SK-N-SH (cell line): ENCODE measurements around the gene MAPKBP1. TPM values are rescaled to one million over a fixed set of nuclear protein-coding genes. Genes with fewer than 3 reads are reported as not detected.

Experiments used
- CTCF ChIA-PET: fragments of 300-600, 350-600 bp; formaldehyde crosslinking; extraction: SDS; loops from one replicate; lab custom pipeline; 2021; lab: Yijun Ruan, JAX
- POLR2A ChIA-PET: fragments of 350-600 bp; sonication (Branson Sonifier 250); formaldehyde crosslinking; extraction: SDS; loops from one replicate; lab custom pipeline; 2020; ENCODE audit warnings: antibody characterized with exemption, inconsistent platforms; lab: Yijun Ruan, JAX
- DNase-seq: peaks from one replicate; pipeline ENCODE4 v3.0.0; 2012
- H2AFZ ChIP-seq: fragments of 200-600 bp; sonication (generic); 2 replicates; pipeline ENCODE4 v1.8.1; 2016; ENCODE audit warnings: antibody characterized with exemption, mild to moderate bottlenecking, low read depth
- H3F3A ChIP-seq: fragments of 200-600 bp; sonication (generic); replicated peaks from 2 replicates; pipeline ENCODE3; 2016; ENCODE audit warnings: antibody characterized with exemption, mild to moderate bottlenecking; ENCODE audit not compliant: insufficient read depth
- H3K27ac ChIP-seq, 2 experiments: fragments of 200-500 bp in 1 of 2; fragments of 200-600 bp in 1 of 2; sonication (Bioruptor generic) in 1 of 2; sonication (generic), shearing (Covaris generic) in 1 of 2; 2 replicates each; pipeline versions ENCODE4 v1.5.1 to v1.6.1; 2014 to 2016; ENCODE audit warnings: low read depth in 2 of 2, inconsistent platforms in 1 of 2, low read length in 1 of 2, mild to moderate bottlenecking in 1 of 2, mixed read lengths in 1 of 2
- H3K27me3 ChIP-seq: fragments of 200-600 bp; sonication (generic), shearing (Covaris generic); 2 replicates; pipeline ENCODE4 v1.6.1; 2016; ENCODE audit warnings: mixed run types; ENCODE audit not compliant: insufficient read depth
- H3K36me3 ChIP-seq, 2 experiments: fragments of 200-500 bp in 1 of 2; fragments of 200-600 bp in 1 of 2; sonication (Bioruptor generic) in 1 of 2; sonication (generic) in 1 of 2; replicated peaks in 1 of 2; 2 replicates each; pipeline versions ENCODE3 to v1.5.1; 2014 to 2016; ENCODE audit warnings: low read length in 1 of 2, mild to moderate bottlenecking in 1 of 2; ENCODE audit not compliant: insufficient read depth in 2 of 2, control insufficient read depth in 1 of 2
- H3K4me1 ChIP-seq, 2 experiments: fragments of 200-500 bp in 1 of 2; fragments of 200-600 bp in 1 of 2; sonication (Bioruptor generic) in 1 of 2; sonication (generic), shearing (Covaris generic) in 1 of 2; 2 replicates each; pipeline versions ENCODE4 v1.5.1 to v1.6.1; 2014 to 2016; ENCODE audit warnings: low read depth in 1 of 2, low read length in 1 of 2, mixed run types in 1 of 2; ENCODE audit not compliant: insufficient read depth in 2 of 2, control insufficient read depth in 1 of 2
- H3K4me2 ChIP-seq: fragments of 200-600 bp; sonication (generic), shearing (Covaris generic); 2 replicates; pipeline ENCODE4 v1.6.1; 2017; ENCODE audit warnings: mixed run types
- H3K4me3 ChIP-seq, 2 experiments: fragments of 200-500 bp in 1 of 2; fragments of 200-600 bp in 1 of 2; sonication (Bioruptor generic) in 1 of 2; sonication (generic), shearing (Covaris generic) in 1 of 2; 2 replicates each; pipeline versions ENCODE4 v1.5.1 to v1.8.1; 2014 to 2016; ENCODE audit warnings: low read depth in 2 of 2, inconsistent platforms in 1 of 2, low read length in 1 of 2, mild to moderate bottlenecking in 1 of 2, mixed read lengths in 1 of 2, moderate library complexity in 1 of 2
- H3K79me2 ChIP-seq: fragments of 200-600 bp; sonication (generic); 2 replicates; pipeline ENCODE4 v1.8.1; 2017; ENCODE audit warnings: mild to moderate bottlenecking; ENCODE audit not compliant: insufficient read depth
- H3K9ac ChIP-seq: fragments of 200-600 bp; sonication (generic); 2 replicates; pipeline ENCODE4 v1.6.1; 2017; ENCODE audit warnings: mixed run types
- H3K9me2 ChIP-seq: fragments of 200-600 bp; sonication (generic); 2 replicates; pipeline ENCODE4 v1.6.1; 2017; ENCODE audit warnings: mixed run types
- H3K9me3 ChIP-seq: fragments of 200-600 bp; sonication (generic); 2 replicates; pipeline ENCODE4 v1.6.1; 2017; ENCODE audit warnings: mixed run types, mild to moderate bottlenecking, moderate library complexity
- H4K20me1 ChIP-seq: fragments of 200-600 bp; sonication (generic); 2 replicates; pipeline ENCODE4 v1.6.1; 2017; ENCODE audit warnings: mild to moderate bottlenecking, mixed run types; ENCODE audit not compliant: insufficient read depth
- CHD2 ChIP-seq: fragments of 150-350 bp; IDR thresholded peaks from 2 replicates; pipeline ENCODE4 v1.6.1; 2018; ENCODE audit warnings: low read length; ENCODE audit not compliant: partially characterized antibody
- CTCF ChIP-seq: fragments of 200-600 bp; sonication (generic); IDR thresholded peaks from 2 replicates; pipeline ENCODE4 v1.6.1; 2017; ENCODE audit warnings: antibody characterized with exemption, mild to moderate bottlenecking, moderate library complexity
- EZH2phosphoT487 ChIP-seq: fragments of 200-600 bp; sonication (generic); IDR thresholded peaks from 2 replicates; pipeline ENCODE4 v1.6.1; 2017; ENCODE audit warnings: low read depth, mixed run types, mild to moderate bottlenecking, antibody characterized with exemption, moderate library complexity, borderline replicate concordance
- FOSL2 ChIP-seq: IDR thresholded peaks from 2 replicates; pipeline ENCODE4 v1.4.0; 2012; ENCODE audit warnings: low read depth, mild to moderate bottlenecking, moderate library complexity, borderline replicate concordance
- FOXM1 ChIP-seq: IDR thresholded peaks from 2 replicates; pipeline ENCODE4 v1.4.0; 2012; ENCODE audit warnings: low read depth, mild to moderate bottlenecking
- GABPA ChIP-seq: IDR thresholded peaks from 2 replicates; pipeline ENCODE4 v1.4.0; 2012; ENCODE audit warnings: low read depth, mild to moderate bottlenecking
- GATA2 ChIP-seq: sonication (generic); formaldehyde crosslinking; IDR thresholded peaks from 2 replicates; pipeline ENCODE4 v1.5.0; 2020; ENCODE audit warnings: mild to moderate bottlenecking, missing genetic modification reagents
- JUND ChIP-seq: IDR thresholded peaks from 2 replicates; pipeline ENCODE4 v1.4.0; 2012
- MAX ChIP-seq: IDR thresholded peaks from 2 replicates; pipeline ENCODE4 v1.4.0; 2012; ENCODE audit warnings: low read depth
- MXI1 ChIP-seq: IDR thresholded peaks from 2 replicates; pipeline ENCODE4 v1.6.1; 2012; ENCODE audit warnings: mild to moderate bottlenecking, low read depth, low read length, improper control_type of control experiment
- RAD21 ChIP-seq: IDR thresholded peaks from 2 replicates; pipeline ENCODE4 v1.6.1; 2012; ENCODE audit warnings: mild to moderate bottlenecking, low read length
- REST ChIP-seq: IDR thresholded peaks from 2 replicates; pipeline ENCODE4 v1.6.1; 2012; ENCODE audit warnings: mild to moderate bottlenecking, low read depth, low read length, moderate library complexity
- RXRA ChIP-seq: IDR thresholded peaks from 2 replicates; pipeline ENCODE4 v1.4.0; 2012; ENCODE audit warnings: low read depth, mild to moderate bottlenecking, borderline replicate concordance
- TAF1 ChIP-seq: IDR thresholded peaks from 2 replicates; pipeline ENCODE4 v1.6.1; 2012; ENCODE audit warnings: low read depth, mild to moderate bottlenecking, low read length, moderate library complexity, borderline replicate concordance
- TCF12 ChIP-seq: IDR thresholded peaks from 2 replicates; pipeline ENCODE4 v1.4.0; 2012
- TEAD4 ChIP-seq: IDR thresholded peaks from 2 replicates; pipeline ENCODE4 v1.4.0; 2012; ENCODE audit warnings: mild to moderate bottlenecking, borderline replicate concordance; ENCODE audit not compliant: insufficient read depth
- USF1 ChIP-seq: IDR thresholded peaks from 2 replicates; pipeline ENCODE4 v1.4.0; 2012; ENCODE audit warnings: low read depth, borderline replicate concordance
- USF2 ChIP-seq: fragments of 150-350 bp; IDR thresholded peaks from 2 replicates; pipeline ENCODE4 v1.6.1; 2017; ENCODE audit warnings: antibody characterized with exemption, low read length, low read depth, borderline replicate concordance
- YY1 ChIP-seq: IDR thresholded peaks from 2 replicates; pipeline ENCODE4 v1.4.0; 2012; ENCODE audit warnings: low read depth, mild to moderate bottlenecking
- ZBTB33 ChIP-seq: IDR thresholded peaks from 2 replicates; pipeline ENCODE4 v1.4.0; 2012; ENCODE audit warnings: low read depth, borderline replicate concordance
- WGBS: methylation state at CpG from one replicate; pipeline ENCODE4 v1.1.6; 2017; ENCODE audit warnings: low lambda C conversion rate; 5-methylcytosine and 5-hydroxymethylcytosine counted together
- polyA plus RNA-seq, 3 experiments: library from polyadenylated mRNA; depleted of rRNA; stranded (reverse); fragments of >200 nt; gene quantifications; 2 replicates each; pipeline ENCODE4 v1.2.3, GENCODE V29; 2012

Gene MAPKBP1
- polyA plus RNA-seq (2012; rRNA removed), result 5.2 and 6.7 TPM in 2 replicates
- polyA plus RNA-seq (2012; cell fraction: cytosol; rRNA removed), result 2.0 and 3.1 TPM in 2 replicates
- polyA plus RNA-seq (2012; cell fraction: nucleus; rRNA removed), result 28.0 and 28.2 TPM in 2 replicates

GRCh38 chr15:41774062-41774881, at the start of gene MAPKBP1:
MAPKBP1 (plus strand) TSS chr15:41774484; CDS start chr15:41775276, 792 bp downstream.
- ChIA-PET CTCF (interaction anchor here (0.6 to 6.9 kb wide), 25 partner anchors 9 to 611 kb away, joined by 3 to 114 read pairs (median 5); no protein-coding TSS in a partner anchor), POLR2A (interaction anchor here (0.9 to 2.5 kb wide), 6 partner anchors 14 to 216 kb away, joined by 3 to 13 read pairs (median 4); no protein-coding TSS in a partner anchor)
- peak within 1 kb of the TSS; percentile 76 to 88 for H3K4me3 ChIP-seq
- 0% methylated on average over 36 of the region's 62 CpGs for WGBS
- peak within 1 kb of the TSS; percentile 97 for H3K4me2 ChIP-seq
- no peaks in the 10 kb centered on the region for H4K20me1 ChIP-seq
- peak within 1 kb of the TSS; percentile 79 for H3K9ac ChIP-seq
- DNase-seq, result peak; percentile 94
- no peaks in the 10 kb centered on the region for H3K9me2 ChIP-seq
- H3K27me3 ChIP-seq, result no peaks in the 10 kb centered on the region
- peaks cover 23 to 29% of the 10 kb centered on the region in 2 experiments for H3K4me1 ChIP-seq
- H2AFZ ChIP-seq, result peak within 1 kb of the TSS; percentile 87; the same call in 1 of the 2 replicates
- H3K9me3 ChIP-seq, result no peaks in the 10 kb centered on the region
- H3F3A ChIP-seq, result peaks cover 28% of the 10 kb centered on the region
- peak within 1 kb of the TSS; percentile 87 to 89 for H3K27ac ChIP-seq
- peaks cover 45% of the 10 kb centered on the region for H3K79me2 ChIP-seq
- peaks cover 0 to 16% of the 10 kb centered on the region in 2 experiments for H3K36me3 ChIP-seq
- TF ChIP-seq YY1, result peak; percentile 69
- no peak for TF ChIP-seq ZBTB33
- TF ChIP-seq EZH2phosphoT487, result no peak
- TF ChIP-seq RXRA, result no peak
- peak; percentile 92 for TF ChIP-seq MAX
- no peak for TF ChIP-seq USF1
- peak; percentile 61; the same call in 1 of the 2 replicates for TF ChIP-seq REST
- TF ChIP-seq CHD2, result peak; percentile 56
- peak; percentile 56 for TF ChIP-seq RAD21
- peak; percentile 65; the same call in 1 of the 2 replicates for TF ChIP-seq GATA2 (CRISPR knock-in tag)
- TF ChIP-seq GABPA, result no peak
- TF ChIP-seq TCF12, result peak; percentile 52; the same call in 1 of the 2 replicates
- peak; percentile 58 for TF ChIP-seq MXI1
- TF ChIP-seq FOXM1, result no peak
- TF ChIP-seq CTCF, result peak; percentile 75
- TF ChIP-seq FOSL2, result no peak
- TF ChIP-seq TAF1, result peak; percentile 72
- TF ChIP-seq JUND, result no peak; the same call in 1 of the 2 replicates
- TF ChIP-seq USF2, result no peak
- no peak for TF ChIP-seq TEAD4
